ENCODE data around the gene NADSYN1. TPM values are rescaled to one million over a fixed set of nuclear protein-coding genes. Genes with fewer than 3 reads are reported as not detected.
"Not testable (repeated sequence)": the region's sequence is repeated elsewhere in the genome, so short reads cannot be mapped to it uniquely, and the experiment has no call there.

The NADSYN1 gene
- total and polyA plus RNA-seq, 8 donors = 53.2 to 78.9 (median 61.9) TPM

DNA sequence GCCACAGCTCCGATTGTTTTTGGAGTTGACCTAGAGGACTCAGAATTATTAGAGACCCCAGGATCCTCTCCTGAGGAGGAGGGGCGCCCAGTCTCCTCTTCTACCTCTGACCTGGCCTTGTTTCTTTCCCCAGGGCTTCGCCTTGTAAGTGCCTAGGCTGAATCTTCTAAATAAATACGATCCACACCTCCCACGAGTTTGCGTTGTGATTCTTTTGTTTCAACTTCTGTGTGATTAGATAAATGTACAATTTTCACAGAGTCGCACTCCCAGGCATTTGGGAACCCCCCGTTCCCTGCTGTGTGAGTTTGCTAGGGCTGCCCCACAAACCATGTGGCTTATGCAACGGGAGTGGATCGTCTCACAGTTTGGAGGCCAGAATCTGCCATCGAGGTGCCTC lies 86.0 kb downstream of the NADSYN1 start:
- no peaks in the 10 kb centered on the region for H3K9me3 ChIP-seq
- no peak overlapping the region for H3K27ac ChIP-seq
- TF ChIP-seq, protein P1, sequence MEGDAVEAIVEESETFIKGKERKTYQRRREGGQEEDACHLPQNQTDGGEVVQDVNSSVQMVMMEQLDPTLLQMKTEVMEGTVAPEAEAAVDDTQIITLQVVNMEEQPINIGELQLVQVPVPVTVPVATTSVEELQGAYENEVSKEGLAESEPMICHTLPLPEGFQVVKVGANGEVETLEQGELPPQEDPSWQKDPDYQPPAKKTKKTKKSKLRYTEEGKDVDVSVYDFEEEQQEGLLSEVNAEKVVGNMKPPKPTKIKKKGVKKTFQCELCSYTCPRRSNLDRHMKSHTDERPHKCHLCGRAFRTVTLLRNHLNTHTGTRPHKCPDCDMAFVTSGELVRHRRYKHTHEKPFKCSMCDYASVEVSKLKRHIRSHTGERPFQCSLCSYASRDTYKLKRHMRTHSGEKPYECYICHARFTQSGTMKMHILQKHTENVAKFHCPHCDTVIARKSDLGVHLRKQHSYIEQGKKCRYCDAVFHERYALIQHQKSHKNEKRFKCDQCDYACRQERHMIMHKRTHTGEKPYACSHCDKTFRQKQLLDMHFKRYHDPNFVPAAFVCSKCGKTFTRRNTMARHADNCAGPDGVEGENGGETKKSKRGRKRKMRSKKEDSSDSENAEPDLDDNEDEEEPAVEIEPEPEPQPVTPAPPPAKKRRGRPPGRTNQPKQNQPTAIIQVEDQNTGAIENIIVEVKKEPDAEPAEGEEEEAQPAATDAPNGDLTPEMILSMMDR (IDR thresholded peaks at IDR 0.05) = no peak
- DNase-seq = no peak
- H3K36me3 ChIP-seq = no peaks in the 10 kb centered on the region
- no peak overlapping the region for H3K4me3 ChIP-seq
- intact Hi-C loops (cut with DNase I) = no loop called here
- no peaks in the 10 kb centered on the region for H3K27me3 ChIP-seq
- H3K4me1 ChIP-seq = no peaks in the 10 kb centered on the region
- no peak for ATAC-seq

DNA sequence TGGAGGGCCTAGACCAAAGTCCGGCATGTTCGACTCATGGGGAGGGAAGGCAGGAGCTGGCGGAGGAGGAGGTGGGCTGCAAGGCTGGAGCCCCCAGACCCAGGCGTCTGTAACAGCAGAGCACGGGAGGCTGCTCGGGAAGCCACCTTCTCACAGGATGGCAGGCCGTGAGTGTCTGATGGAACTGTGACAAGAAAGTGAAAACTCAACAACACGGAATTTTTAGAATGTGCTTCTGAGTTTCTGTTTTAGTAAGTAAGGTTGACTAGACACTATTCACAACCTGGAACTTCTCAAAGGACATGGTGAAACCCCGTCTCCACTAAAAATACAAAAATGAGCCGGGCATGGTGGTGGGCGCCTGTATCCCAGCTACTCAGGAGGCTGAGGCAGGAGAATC lies 87.0 kb downstream of the NADSYN1 start:
- H3K4me1 ChIP-seq; H3K36me3 ChIP-seq; H3K9me3 ChIP-seq; ATAC-seq; intact Hi-C loops (cut with DNase I); H3K27ac ChIP-seq; DNase-seq; H3K4me3 ChIP-seq; H3K27me3 ChIP-seq: not testable (repeated sequence)

DNA sequence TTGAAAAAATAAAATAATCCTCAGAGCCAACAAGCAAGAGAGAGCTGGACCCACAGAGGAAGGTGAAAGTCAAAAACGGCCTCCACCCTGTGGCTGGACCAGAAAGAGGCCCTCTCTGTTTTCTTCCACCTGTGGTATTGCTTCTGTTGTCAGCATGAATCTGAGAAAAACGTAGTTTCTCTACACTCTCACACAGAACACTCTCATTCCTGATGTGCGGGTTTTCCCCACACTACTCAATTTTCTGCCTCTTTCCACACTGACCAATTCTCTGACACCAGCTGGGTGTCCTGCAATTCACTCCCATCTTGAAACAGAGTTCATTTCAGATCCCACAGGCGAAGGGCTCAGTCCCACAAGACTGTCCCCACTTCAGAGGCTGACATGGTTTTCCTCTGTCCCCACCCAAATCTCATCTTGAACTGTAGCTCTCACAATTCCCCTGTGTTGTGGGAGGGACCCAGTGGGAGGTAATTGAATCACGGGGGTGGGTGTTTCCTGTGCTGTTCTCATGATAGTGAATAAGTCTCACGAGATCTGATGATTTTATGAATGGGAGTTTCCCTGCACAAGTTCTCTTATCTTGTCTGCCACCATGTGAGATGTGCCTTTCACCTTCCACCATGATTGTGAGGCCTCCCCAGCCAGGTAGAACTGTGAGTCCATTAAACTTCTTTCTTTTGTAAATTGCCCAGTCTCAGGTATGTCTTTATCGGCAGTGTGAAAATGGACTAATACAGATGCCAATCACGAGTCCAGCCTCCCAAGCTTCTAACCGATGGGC lies 87.7 kb downstream of the NADSYN1 start:
- ATAC-seq; H3K9me3 ChIP-seq; H3K4me1 ChIP-seq; H3K36me3 ChIP-seq; DNase-seq; H3K27ac ChIP-seq; H3K27me3 ChIP-seq; intact Hi-C loops (cut with DNase I); H3K4me3 ChIP-seq: not testable (repeated sequence)

DNA sequence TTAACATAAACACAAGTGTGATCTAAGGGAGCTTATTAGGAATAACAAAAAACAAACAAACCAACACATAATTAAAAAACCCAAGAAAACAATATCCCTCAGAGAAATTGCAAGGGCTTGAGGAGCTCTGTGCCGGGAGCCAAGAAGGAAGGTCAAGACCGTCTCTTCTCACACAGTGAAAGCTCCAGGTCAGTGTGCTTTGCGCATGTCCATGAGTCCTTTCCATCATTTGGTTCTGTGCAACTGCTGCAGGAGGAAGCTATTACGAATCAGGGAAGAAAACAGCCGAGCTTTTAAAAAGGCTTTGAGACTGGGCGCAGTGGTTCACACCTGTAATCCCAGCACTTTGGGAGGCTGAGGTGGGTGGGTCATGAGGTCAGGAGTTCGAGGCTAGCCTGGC lies 89.4 kb downstream of the NADSYN1 start:
- H3K27ac ChIP-seq = no peak overlapping the region
- no peaks in the 10 kb centered on the region for H3K36me3 ChIP-seq
- no peak for ATAC-seq
- TF ChIP-seq, protein P1 (IDR thresholded peaks at IDR 0.05) = no peak
- no peaks in the 10 kb centered on the region for H3K9me3 ChIP-seq
- H3K4me1 ChIP-seq = no peaks in the 10 kb centered on the region
- DNase-seq = no peak
- no peaks in the 10 kb centered on the region for H3K27me3 ChIP-seq
- intact Hi-C loops (cut with DNase I) = no loop called here
- no peak overlapping the region for H3K4me3 ChIP-seq

DNA sequence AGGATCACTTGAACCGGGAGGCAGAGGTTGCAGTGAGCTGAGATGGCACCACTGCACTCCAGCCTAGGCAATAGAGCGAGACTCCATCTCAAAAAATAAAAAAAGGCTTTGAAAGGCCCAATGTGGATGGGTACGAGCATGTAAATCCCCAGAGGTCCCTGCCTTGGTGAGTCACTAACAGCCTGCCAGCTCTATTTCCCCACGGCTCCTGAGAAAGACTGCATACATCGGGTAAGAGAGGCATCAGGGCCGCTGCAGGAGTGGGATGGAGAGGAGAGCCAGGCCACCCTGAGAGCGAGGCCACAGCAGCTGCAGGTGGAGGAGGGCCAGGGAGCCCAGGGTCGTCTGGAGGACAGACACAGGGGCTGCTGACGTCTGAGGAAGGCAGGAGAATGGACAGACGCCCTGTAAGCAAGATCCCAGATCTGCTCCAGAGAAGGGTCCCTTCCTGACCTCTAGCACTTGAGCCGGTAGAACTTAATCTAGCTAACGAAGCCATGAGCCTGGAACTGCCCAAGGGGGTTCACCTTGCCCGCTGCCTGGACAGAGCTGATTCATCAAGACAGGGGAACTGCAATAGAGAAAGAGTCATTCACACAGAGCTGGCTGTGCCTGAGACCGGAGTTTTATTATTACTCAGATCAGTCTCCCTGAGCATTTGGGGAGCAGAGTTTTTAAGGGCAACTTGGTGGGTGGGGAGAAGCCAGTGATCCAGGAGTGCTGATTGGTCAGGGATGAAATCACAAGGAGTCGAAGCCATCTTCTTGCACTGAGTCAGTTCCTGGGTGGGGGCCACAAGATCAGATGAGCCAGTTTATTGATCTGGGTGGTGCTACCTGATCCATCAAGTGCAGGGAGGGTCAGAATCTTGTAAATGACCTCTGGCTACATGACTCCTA lies 90.1 kb downstream of the NADSYN1 start:
- H3K9me3 ChIP-seq = no peaks in the 10 kb centered on the region
- H3K27ac ChIP-seq = no peak overlapping the region
- no peaks in the 10 kb centered on the region for H3K4me1 ChIP-seq
- TF ChIP-seq, protein P1 (IDR thresholded peaks at IDR 0.05) = no peak
- H3K27me3 ChIP-seq = no peaks in the 10 kb centered on the region
- DNase-seq = no peak
- ATAC-seq = no peak
- H3K4me3 ChIP-seq = no peak overlapping the region
- no peaks in the 10 kb centered on the region for H3K36me3 ChIP-seq
- intact Hi-C loops (cut with DNase I) = no loop called here

DNA sequence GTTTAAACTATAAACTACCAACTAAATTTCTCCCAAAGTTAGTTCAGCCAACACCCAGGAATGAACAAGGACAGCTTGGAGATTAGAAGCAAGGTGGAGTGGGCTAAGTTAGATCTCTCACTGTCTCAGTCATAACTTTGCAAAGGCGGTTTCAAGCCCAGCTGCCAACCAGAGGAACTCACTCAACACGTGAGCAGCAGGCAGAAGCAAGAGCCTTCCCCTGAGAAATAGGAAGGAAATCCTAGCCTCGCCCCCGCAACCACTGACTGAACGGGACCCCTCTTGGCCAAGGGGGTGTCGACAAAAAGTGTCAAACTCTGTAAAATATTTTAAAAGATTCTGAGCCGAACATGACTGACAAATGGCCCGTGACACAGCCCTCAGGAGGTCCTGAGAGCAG lies 90.9 kb downstream of the NADSYN1 start:
- ATAC-seq = peak; percentile 45
- Histone ChIP-seq H3K9me3 (no peaks in the 10 kb centered on the region), H3K27me3 (no peaks in the 10 kb centered on the region), H3K27ac (no peak overlapping the region), H3K4me3 (no peak overlapping the region), H3K36me3 (no peaks in the 10 kb centered on the region), H3K4me1 (no peaks in the 10 kb centered on the region)
- no peak for DNase-seq
- intact Hi-C loops (cut with DNase I) = no loop called here
- TF ChIP-seq, protein P1 (IDR thresholded peaks at IDR 0.05) = no peak
